Suprapubic skin (tissue), 3 donors: ENCODE measurements around the gene TRAF3.

Source experiments
- POLR2A ChIP-seq, 2 donors: fragments of 450-650 bp; IDR thresholded peaks; one replicate each; pipeline ENCODE4 v1.6.1; 2017; ENCODE audit warnings: antibody characterized with exemption in 2 of 2, mild to moderate bottlenecking in 2 of 2, moderate library complexity in 2 of 2
- TF ChIP-seq, protein P1 (sequence below), 2 donors: fragments of 200-600 bp in 1 of 2; fragments of 450-650 bp in 1 of 2; sonication (generic) in 1 of 2; IDR thresholded peaks; one replicate each; pipeline ENCODE4 v1.5.1; 2016 to 2019; ENCODE audit warnings: antibody characterized with exemption in 2 of 2, mild to moderate bottlenecking in 1 of 2, moderate library complexity in 1 of 2

DNA sequence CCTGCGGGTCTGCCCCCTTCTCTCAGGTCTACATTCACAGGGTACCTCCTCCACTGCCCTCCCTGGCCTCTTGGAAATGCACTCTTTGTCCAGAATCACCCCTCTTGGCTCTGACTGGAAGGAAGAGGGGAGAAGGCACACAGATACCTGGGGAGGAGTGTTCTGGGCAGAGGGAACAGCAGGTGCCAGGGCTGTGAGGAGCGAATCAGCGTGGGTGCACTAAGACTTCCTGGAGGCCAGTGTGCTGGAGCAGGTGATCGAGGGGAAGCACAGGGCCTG, 8.3 kb upstream of the TRAF3 start:
- TF ChIP-seq, protein P1, sequence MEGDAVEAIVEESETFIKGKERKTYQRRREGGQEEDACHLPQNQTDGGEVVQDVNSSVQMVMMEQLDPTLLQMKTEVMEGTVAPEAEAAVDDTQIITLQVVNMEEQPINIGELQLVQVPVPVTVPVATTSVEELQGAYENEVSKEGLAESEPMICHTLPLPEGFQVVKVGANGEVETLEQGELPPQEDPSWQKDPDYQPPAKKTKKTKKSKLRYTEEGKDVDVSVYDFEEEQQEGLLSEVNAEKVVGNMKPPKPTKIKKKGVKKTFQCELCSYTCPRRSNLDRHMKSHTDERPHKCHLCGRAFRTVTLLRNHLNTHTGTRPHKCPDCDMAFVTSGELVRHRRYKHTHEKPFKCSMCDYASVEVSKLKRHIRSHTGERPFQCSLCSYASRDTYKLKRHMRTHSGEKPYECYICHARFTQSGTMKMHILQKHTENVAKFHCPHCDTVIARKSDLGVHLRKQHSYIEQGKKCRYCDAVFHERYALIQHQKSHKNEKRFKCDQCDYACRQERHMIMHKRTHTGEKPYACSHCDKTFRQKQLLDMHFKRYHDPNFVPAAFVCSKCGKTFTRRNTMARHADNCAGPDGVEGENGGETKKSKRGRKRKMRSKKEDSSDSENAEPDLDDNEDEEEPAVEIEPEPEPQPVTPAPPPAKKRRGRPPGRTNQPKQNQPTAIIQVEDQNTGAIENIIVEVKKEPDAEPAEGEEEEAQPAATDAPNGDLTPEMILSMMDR (IDR thresholded peaks at IDR 0.05), result no peak
- no peak for TF ChIP-seq POLR2A (IDR thresholded peaks at IDR 0.05)
